Vagina (tissue), 2 donors: ENCODE measurements around the gene STXBP6.

Experiments used
- CTCF ChIP-seq, 3 experiments: fragments of 450-650 bp in 2 of 3; fragments of 200-600 bp in 1 of 3; sonication (generic) in 1 of 3; IDR thresholded peaks; one replicate each; pipeline ENCODE4 v1.5.1; 2017 to 2019; ENCODE audit warnings: antibody characterized with exemption in 3 of 3, mild to moderate bottlenecking in 2 of 3, moderate library complexity in 2 of 3
- POLR2A ChIP-seq, 2 donors: fragments of 450-650 bp; IDR thresholded peaks; one replicate each; pipeline ENCODE4 v1.6.1; 2017; ENCODE audit warnings: antibody characterized with exemption in 2 of 2, mild to moderate bottlenecking in 2 of 2, moderate library complexity in 2 of 2

DNA sequence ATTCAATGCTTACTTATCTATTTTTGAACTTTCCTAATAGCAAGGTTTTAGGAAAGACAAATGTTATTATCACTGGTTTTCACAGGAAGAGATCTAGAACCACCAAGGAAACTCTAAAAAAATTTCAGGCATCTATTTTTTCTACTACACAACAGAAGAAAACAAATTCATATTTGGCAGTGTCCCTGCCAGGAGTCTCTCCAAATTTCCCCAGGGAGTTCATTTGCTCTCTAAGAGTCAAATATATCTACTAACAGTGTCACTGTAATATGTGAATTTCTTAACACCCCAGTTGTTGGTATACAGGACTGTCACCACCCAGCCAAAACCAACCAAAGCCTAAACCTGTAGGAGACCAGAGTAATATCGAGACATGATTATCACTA is 83.4 kb downstream of the STXBP6 start:
- TF ChIP-seq POLR2A (IDR thresholded peaks at IDR 0.05) (no peak), CTCF (IDR thresholded peaks at IDR 0.05) (no peak)
